ENCODE data around the gene ZFP14.
A peak's percentile ranks its signal among the peaks of the same experiment; 100 is the strongest.

Gene ZFP14

GRCh38 chr19:36378625-36379509, at the start of gene ZFP14:
TSS of gene ZFP14 (minus strand) at chr19:36379201. CDS start at chr19:36367892, 11,309 bp downstream.
- DNase-seq, result peak; percentile 94

- no peak for DNase-seq
These were observed 44.9 kb upstream of the ZFP14 start for GRCh38 chr19:36423925-36424324.

- no peak for DNase-seq
These were observed 42.9 kb upstream of the ZFP14 start for GRCh38 chr19:36421749-36422481.

- no peak for DNase-seq
These were observed 42.2 kb upstream of the ZFP14 start for GRCh38 chr19:36420961-36421748.

- DNase-seq, result peak; percentile 80
These were observed 39.4 kb upstream of the ZFP14 start, which contains the start of gene ZFP82 for GRCh38 chr19:36418287-36419001. TSS of gene ZFP82 (minus strand) at chr19:36418644. CDS start at chr19:36409789, 8,855 bp downstream.

- no peak for DNase-seq
These were observed 38.8 kb upstream of the ZFP14 start for GRCh38 chr19:36417752-36418286.

- no peak for DNase-seq
These were observed 30.8 kb upstream of the ZFP14 start for GRCh38 chr19:36409841-36410240.

- no peak for DNase-seq
These were observed 29.1 kb upstream of the ZFP14 start for GRCh38 chr19:36408101-36408500.

- no peak for DNase-seq
These were observed 25.5 kb upstream of the ZFP14 start for GRCh38 chr19:36404498-36404897.

- no peak for DNase-seq
These were observed 22.5 kb upstream of the ZFP14 start for GRCh38 chr19:36401475-36401874.

- DNase-seq, result no peak
These were observed 19.6 kb upstream of the ZFP14 start for GRCh38 chr19:36398571-36398970.

GRCh38 chr19:36392916-36393673, 14.1 kb upstream of the ZFP14 start:
- no peak for DNase-seq

GRCh38 chr19:36379510-36379819, 464 bp upstream of the ZFP14 start:
- DNase-seq, result no peak

- no peak for DNase-seq
These were observed 1.3 kb downstream of the ZFP14 start for GRCh38 chr19:36377541-36378178.

- DNase-seq, result no peak
These were observed 5.3 kb downstream of the ZFP14 start for GRCh38 chr19:36373638-36374156.

GRCh38 chr19:36371886-36372285, 7.1 kb downstream of the ZFP14 start:
- DNase-seq, result no peak

GRCh38 chr19:36363845-36364244, 15.2 kb downstream of the ZFP14 start:
- no peak for DNase-seq

GRCh38 chr19:36340786-36341372, 38.1 kb downstream of the ZFP14 start:
- DNase-seq, result no peak

GRCh38 chr19:36331353-36332228, 47.4 kb downstream of the ZFP14 start:
- DNase-seq, result peak; percentile 19

All from NCI-H1105 treated with DMSO at 0.1 percent for 48 hours (cell line).